ENCODE results near the gene NME7. TPM values are rescaled to one million over a fixed set of nuclear protein-coding genes. Genes with fewer than 3 reads are reported as not detected.

The NME7 gene
- total RNA-seq, 2 donors from 2014 or later = 10.3 to 16.3 TPM

DNA sequence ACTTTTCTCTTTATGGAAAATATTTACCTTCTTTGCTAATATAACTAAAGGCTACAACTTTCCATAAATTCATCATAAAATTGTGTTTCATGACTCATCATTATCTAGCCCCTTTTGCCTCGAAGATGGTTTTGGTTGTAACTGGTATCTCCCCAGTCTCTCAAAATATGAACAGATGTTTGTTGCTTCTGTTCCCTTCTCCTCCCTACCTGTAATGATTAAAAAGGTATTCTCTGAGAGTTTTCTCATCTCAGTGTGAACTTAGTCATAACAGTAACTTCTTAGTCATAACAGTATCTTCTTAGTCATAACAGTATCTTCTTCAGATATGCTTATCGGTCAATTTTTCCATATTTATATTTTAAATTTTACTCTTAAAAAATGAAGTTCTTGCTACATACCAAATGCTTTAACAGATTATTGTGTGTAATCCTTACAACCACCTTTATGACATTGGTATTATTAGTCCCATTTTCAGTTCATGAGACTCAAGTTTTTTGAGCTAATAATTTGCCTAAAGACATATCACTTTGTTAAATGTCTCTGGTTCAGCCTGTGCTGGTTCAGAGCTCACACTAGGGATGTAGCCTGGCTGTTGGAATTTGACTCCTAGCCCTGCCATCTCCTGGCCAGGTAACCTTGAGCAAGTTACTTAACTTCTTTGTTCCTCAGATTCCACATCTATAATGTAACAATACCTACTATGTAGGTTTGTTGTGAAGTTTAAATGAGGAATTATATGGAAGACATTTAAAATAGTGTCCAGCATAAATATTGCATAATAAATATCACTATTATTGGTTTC lies 228.5 kb downstream of the NME7 start:
- TF ChIP-seq POLR2A (IDR thresholded peaks at IDR 0.05) (no peak), POLR2AphosphoS5 (IDR thresholded peaks at IDR 0.05) (no peak)
- TF ChIP-seq, protein P1, sequence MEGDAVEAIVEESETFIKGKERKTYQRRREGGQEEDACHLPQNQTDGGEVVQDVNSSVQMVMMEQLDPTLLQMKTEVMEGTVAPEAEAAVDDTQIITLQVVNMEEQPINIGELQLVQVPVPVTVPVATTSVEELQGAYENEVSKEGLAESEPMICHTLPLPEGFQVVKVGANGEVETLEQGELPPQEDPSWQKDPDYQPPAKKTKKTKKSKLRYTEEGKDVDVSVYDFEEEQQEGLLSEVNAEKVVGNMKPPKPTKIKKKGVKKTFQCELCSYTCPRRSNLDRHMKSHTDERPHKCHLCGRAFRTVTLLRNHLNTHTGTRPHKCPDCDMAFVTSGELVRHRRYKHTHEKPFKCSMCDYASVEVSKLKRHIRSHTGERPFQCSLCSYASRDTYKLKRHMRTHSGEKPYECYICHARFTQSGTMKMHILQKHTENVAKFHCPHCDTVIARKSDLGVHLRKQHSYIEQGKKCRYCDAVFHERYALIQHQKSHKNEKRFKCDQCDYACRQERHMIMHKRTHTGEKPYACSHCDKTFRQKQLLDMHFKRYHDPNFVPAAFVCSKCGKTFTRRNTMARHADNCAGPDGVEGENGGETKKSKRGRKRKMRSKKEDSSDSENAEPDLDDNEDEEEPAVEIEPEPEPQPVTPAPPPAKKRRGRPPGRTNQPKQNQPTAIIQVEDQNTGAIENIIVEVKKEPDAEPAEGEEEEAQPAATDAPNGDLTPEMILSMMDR (IDR thresholded peaks at IDR 0.05) = no peak
- DNase-seq (ENCODE audit: low spot score) = no peak
- Histone ChIP-seq H3K4me1 (replicated peaks) (no peaks in the 10 kb centered on the region), H3K27ac (no peak overlapping the region), H3K36me3 (no peaks in the 10 kb centered on the region), H3K27me3 (replicated peaks; ENCODE audit: insufficient read depth) (no peaks in the 10 kb centered on the region), H3K9me3 (no peaks in the 10 kb centered on the region), H3K4me3 (no peak overlapping the region)
- intact Hi-C loops (cut with DNase I) = no loop called here
- 86% methylated on average over 2 of the region's 2 CpGs for whole genome bisulfite sequencing

- DNase-seq (ENCODE audit: low spot score) = no peak
- 99% methylated on average over 4 of the region's 4 CpGs for WGBS
- H3K4me1 ChIP-seq (replicated peaks) = no peaks in the 10 kb centered on the region
- H3K9me3 ChIP-seq = no peaks in the 10 kb centered on the region
- intact Hi-C loops (cut with DNase I) = no loop called here
- TF ChIP-seq, protein P1 (IDR thresholded peaks at IDR 0.05) = no peak
- no peak for TF ChIP-seq POLR2A (IDR thresholded peaks at IDR 0.05)
- no peak for TF ChIP-seq POLR2AphosphoS5 (IDR thresholded peaks at IDR 0.05)
- H3K27ac ChIP-seq = no peak overlapping the region
- no peak overlapping the region for H3K4me3 ChIP-seq
- no peaks in the 10 kb centered on the region for H3K27me3 ChIP-seq (replicated peaks; ENCODE audit: insufficient read depth)
- H3K36me3 ChIP-seq = no peaks in the 10 kb centered on the region
Measured at GRCh38 chr1:169137357-169137756, 230.2 kb downstream of the NME7 start.

DNA sequence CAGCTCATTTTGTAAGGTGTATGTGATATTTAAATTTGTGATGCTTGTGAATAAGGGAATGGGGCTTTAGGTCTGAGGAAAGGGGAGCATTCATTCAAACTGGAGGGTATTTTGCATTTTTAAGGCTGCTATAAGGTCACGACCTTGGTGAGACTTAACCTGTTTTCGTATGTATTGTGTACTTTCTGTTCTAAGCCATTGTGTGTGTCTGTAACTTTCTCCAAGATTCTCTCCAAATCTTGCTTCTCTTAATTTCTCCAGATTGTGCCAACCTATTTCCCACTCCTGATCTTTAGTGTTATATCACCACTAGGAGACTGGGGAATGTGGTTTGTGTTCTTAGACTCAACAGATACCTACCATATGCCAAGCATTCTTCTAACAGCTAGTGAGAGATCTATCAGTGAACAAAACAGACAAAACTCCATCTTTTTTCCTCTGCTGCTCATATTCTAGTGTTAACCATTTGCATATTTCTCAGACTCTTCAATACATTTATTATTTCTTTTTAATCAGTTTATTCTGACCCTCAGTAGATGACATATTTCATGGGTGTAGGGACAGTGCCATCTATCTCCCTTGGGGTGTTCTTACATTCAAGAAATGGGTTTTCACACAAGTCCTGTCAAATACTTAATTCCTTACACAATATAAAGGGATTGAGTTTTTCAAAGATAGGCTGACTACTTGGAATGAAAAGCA lies 233.6 kb downstream of the NME7 start:
- Histone ChIP-seq H3K4me1 (replicated peaks) (no peaks in the 10 kb centered on the region), H3K4me3 (no peak overlapping the region), H3K27ac (no peak overlapping the region), H3K9me3 (no peaks in the 10 kb centered on the region), H3K27me3 (replicated peaks; ENCODE audit: insufficient read depth) (no peaks in the 10 kb centered on the region), H3K36me3 (no peaks in the 10 kb centered on the region)
- DNase-seq (ENCODE audit: low spot score) = no peak
- WGBS = 93% methylated on average over 2 of the region's 2 CpGs
- intact Hi-C loops (cut with DNase I) = no loop called here
- TF ChIP-seq, protein P1 (IDR thresholded peaks at IDR 0.05) = peak in 2 of 4 experiments; percentile 35 to 37
- no peak for TF ChIP-seq POLR2AphosphoS5 (IDR thresholded peaks at IDR 0.05)

- Histone ChIP-seq H3K27me3 (replicated peaks; ENCODE audit: insufficient read depth) (no peaks in the 10 kb centered on the region), H3K4me1 (replicated peaks) (no peaks in the 10 kb centered on the region), H3K4me3 (no peak overlapping the region), H3K9me3 (no peaks in the 10 kb centered on the region), H3K36me3 (no peaks in the 10 kb centered on the region), H3K27ac (no peak overlapping the region)
- 78% methylated on average over 5 of the region's 5 CpGs for WGBS
- DNase-seq (ENCODE audit: low spot score) = no peak
- intact Hi-C loops (cut with DNase I) = no loop called here
- no peak for TF ChIP-seq POLR2A (IDR thresholded peaks at IDR 0.05)
Measured at GRCh38 chr1:169133228-169133576, 234.4 kb downstream of the NME7 start.

DNA sequence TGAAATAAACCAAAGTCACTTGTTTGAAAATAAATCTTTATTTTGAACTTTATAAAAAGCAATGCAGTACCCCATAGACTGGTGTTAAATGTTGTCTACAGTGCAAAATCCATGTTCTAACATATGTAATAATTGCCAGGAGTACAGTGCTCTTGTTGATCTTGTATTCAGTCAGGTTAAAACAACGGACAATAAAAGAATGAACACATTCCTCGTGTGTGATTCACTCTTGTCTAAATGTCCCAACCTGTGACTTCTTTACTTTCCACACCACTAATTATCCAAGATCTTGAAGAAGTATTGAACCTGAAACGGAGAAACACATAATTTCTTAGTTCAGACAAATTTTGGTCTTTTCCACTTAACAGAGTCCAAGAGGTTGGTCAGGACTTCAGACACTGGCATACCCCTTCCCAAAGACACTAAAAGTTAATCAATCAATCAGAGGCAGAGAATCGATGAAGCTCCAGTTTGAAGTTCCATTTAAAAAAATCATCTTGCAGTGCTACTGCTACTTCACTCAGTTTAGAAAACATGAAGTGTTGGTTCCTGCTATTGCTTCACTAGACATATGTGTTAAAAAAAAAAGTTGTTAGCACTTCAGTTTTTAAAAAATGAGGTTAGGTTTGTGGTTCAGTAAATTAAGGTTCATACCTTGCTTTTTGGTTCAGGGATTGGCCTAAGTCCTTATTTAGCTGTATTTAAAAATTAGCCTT lies 234.9 kb downstream of the NME7 start:
- no peaks in the 10 kb centered on the region for H3K27me3 ChIP-seq (replicated peaks; ENCODE audit: insufficient read depth)
- no peak overlapping the region for H3K27ac ChIP-seq
- intact Hi-C loops (cut with DNase I) = no loop called here
- 55% methylated on average over 4 of the region's 4 CpGs for WGBS
- no peak overlapping the region for H3K4me3 ChIP-seq
- no peaks in the 10 kb centered on the region for H3K36me3 ChIP-seq
- no peak for DNase-seq (ENCODE audit: low spot score)
- H3K9me3 ChIP-seq = no peaks in the 10 kb centered on the region
- H3K4me1 ChIP-seq (replicated peaks) = no peaks in the 10 kb centered on the region
- TF ChIP-seq, protein P1 (IDR thresholded peaks at IDR 0.05) = no peak
- TF ChIP-seq POLR2AphosphoS5 (IDR thresholded peaks at IDR 0.05) = no peak
- no peak for TF ChIP-seq POLR2A (IDR thresholded peaks at IDR 0.05)
